CD4-positive, alpha-beta T cell treated with Interleukin-6 for 4 hours (primary cell): ENCODE results near the gene CHN2.
"Not testable (repeated sequence)": the region's sequence is repeated elsewhere in the genome, so short reads cannot be mapped to it uniquely, and the experiment has no call there.

Experiments used
- DNase-seq: peaks from one replicate; pipeline ENCODE4 v3.0.0-alpha.2; 2020; ENCODE audit warnings: mixed read lengths

Gene CHN2

GRCh38 chr7:29190349-29191045, 4.1 kb upstream of the CHN2 start:
- no peak for DNase-seq

DNA sequence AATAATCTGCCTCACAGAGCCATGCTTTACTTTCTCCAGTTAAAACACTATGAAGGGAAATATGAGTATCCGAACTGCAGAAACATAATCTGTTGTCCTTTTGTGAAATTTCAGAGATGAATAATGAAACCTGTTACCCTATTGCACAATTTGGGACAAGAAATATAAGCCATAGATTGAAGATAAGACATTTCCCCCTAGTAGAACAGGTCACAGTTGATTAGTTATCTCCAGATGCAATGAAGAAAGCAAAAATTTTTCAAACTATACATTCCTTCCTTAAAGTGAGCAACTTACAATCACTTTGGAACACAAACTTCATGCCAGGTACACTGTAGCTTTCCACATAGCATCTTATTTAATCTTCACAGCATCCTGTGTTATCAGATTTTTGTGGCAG, 2.3 kb upstream of the CHN2 start:
- DNase-seq = no peak

DNA sequence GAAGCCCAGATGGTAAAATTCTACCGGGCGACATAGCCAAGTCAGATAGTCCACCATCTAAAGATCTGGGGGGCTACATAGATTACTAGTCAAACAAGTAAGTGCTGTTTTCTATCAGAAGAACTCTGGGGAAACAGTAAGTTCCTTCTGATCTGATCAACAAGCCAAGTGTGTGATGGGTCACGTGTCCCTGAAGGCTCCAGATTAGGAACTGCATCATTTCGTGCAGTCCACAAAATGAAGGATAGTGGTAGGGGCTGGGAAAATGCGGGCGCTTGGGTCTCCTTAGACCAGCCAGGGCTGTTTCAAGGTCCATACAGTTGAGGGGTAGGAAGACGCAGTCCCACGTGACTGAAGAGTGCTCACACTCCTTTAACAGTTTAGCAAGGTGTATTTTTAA, 1.8 kb upstream of the CHN2 start:
- no peak for DNase-seq

GRCh38 chr7:29193316-29194205, 1.0 kb upstream of the CHN2 start:
- no peak for DNase-seq

DNA sequence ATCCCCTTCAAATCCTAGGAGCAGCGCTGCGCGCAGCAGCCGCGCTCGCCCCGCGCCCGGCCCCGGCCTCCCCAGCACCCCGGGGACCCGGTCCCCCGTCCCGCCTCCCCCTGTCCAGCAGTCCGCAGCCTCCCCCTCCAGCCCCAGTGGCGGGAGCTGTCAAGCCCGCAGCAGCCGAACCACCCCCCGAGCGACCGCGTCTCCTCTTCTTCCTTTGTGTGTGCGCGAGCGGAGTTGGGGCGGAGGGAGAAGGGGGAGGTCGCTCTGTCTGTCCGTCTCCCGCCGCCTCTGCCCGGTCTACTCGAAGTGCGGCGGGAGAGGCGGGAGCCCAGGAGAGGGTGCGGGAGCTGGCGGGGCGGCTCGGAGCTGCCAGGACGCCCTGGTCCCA, 375 bp upstream of the CHN2 start:
- DNase-seq = peak; percentile 3

GRCh38 chr7:29196191-29196590, 1.6 kb downstream of the CHN2 start:
- DNase-seq = no peak

- no peak for DNase-seq
Measured at GRCh38 chr7:29196971-29197595, 2.5 kb downstream of the CHN2 start.

DNA sequence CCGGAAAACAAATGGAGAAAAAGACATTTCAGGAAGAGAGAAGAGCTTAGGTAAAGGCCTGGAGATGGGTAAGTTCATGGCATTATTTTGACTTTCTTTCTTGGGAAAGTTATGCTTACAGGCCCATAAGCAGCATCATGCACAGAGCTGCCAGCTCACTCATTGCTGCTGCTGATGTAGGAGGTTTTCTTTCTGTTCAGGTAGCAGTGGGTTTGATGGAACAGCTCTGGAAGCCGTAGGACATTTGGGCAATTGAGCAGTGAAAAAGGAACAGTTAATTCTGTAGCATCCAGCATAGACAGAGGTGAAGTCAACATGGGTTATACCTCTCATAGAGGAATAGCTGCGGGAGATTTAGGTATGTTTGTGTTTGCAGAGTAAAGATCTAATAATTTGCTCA, 3.3 kb downstream of the CHN2 start:
- DNase-seq = no peak

- no peak for DNase-seq
Measured at GRCh38 chr7:29199776-29200175, 5.2 kb downstream of the CHN2 start.

GRCh38 chr7:29202651-29203069, 8.1 kb downstream of the CHN2 start:
- no peak for DNase-seq

- DNase-seq = no peak
Measured at GRCh38 chr7:29204491-29205272, 10.1 kb downstream of the CHN2 start.

DNA sequence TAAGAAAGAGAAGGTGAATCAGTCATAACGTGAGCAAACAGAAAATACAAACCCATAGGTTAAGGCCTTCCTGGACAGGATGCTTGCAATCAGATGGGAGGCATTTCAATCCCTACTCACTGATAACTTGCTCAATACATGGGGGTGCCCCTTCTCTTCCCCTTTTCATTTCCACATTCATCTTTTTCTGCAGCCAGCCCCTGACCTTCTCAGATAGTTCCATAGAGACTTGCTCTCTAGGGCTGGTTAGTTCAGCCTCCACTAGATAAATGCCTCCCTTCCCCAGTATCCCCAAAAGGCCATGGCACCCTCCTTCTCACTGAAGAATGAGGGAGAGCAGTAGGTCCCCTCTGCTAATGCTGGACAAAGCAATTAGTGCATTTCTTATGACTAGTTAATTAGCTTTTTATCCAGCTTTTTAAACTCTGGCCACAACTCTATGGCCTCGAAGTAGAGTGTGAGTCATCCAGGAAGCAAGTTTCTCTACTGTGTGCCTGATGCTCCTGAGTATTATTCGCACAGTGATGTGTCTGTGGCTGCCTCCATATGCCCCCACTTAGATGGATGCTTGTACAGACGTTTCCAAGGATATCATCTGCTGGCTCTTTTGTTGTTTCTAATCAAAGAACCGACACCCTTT, 12.7 kb downstream of the CHN2 start:
- DNase-seq = no peak

GRCh38 chr7:29208410-29209250, 14.1 kb downstream of the CHN2 start:
- DNase-seq = no peak

GRCh38 chr7:29209745-29210144, 15.2 kb downstream of the CHN2 start:
- DNase-seq = no peak

- not testable (repeated sequence) for DNase-seq
Measured at GRCh38 chr7:29212736-29213135, 18.2 kb downstream of the CHN2 start.

GRCh38 chr7:29214056-29214455, 19.5 kb downstream of the CHN2 start:
- no peak for DNase-seq

- DNase-seq = no peak
Measured at GRCh38 chr7:29214816-29215215, 20.2 kb downstream of the CHN2 start.

DNA sequence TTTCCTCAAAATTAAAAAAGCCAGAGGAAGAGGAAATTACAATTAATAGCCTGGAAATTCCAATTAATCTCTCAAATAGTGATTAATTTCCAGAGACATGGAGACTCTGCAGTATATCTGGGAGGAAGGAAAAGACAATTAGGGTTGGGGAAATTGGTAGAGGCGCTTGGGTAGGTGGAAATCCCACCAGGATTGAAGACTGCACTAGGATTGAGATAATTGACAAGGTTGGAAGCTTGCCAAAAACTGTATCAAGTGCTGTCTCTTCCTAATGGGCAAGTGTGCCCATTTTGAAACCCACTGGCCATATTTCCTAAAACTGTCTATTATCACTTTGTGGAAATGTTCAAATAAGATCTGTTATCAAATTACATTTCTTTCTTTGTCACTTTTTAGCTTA, 21.6 kb downstream of the CHN2 start:
- no peak for DNase-seq

DNA sequence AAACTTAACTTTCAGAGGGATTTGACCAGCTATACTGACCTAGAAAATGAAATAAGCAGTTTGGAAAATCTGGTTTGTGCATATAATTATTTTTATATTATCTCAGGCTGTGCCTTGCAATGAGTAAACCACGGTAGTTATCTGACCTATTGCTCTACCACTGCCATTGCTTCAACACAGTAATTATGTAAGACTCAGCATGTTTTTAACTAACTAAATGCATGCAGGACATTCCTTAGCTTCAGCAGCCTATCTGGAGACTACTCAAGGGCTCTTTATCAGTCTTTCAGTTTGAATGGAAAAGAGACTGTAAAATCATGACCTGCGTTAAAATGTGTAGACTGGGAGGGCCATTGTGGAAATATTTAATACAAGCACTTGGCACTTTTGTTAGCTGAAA, 22.5 kb downstream of the CHN2 start:
- no peak for DNase-seq

DNA sequence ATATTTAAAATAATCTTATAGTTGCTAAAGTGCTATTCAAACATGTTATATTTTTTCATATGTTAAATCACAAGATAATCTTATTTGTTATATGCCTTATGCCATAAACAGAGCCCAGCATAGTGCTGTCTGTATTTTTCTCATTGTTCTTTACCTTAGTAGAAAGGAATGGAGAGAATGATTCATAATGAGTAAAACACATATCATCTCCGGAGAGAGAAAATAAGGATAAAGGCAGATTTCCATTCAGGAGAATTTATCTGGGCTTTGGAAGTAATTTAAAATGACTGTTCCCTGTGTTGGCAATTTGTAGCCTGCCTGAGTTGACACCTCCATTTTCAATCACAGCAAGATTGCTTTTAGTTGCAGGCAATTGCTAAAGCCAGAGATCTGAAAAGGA, 30.2 kb downstream of the CHN2 start:
- DNase-seq = no peak

DNA sequence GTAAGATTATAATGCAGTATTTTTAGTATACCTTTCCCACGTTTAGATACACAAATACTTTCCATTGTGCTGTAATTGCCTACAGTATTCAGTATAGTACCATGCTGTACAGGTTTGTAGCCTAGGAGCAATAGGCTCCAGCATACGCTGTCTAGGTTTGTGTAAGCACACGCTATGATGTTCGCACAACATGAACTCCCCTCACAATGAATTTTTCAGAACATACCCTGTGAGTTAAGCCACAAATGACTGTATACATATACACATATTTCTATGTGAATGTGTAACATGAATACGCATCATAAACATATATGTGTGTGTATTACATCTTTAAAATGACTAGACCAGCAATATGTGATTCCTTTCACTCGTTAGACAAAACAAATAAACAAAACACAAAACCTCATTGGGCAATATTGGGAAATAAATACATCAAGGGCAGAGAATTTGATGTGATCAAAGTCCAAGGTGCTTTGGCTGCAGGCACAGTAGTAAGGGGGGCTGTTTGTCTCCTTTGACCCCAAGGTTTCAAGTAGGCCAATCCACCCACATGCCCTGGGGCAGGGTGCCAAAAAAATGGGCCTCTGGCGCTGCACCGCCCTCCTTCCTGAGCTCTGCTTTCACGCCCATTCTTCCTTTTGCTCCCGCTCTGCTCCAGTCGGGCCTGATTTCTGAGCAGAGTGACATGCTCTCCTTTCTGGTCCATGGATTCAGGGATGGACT, 33.9 kb downstream of the CHN2 start:
- DNase-seq = no peak
